ENCODE results near the gene NPTXR. TPM values are rescaled to one million over a fixed set of nuclear protein-coding genes. Genes with fewer than 3 reads are reported as not detected.

NPTXR gene
- total RNA-seq, 1 experiment from 2014 or later, result 129 TPM

DNA sequence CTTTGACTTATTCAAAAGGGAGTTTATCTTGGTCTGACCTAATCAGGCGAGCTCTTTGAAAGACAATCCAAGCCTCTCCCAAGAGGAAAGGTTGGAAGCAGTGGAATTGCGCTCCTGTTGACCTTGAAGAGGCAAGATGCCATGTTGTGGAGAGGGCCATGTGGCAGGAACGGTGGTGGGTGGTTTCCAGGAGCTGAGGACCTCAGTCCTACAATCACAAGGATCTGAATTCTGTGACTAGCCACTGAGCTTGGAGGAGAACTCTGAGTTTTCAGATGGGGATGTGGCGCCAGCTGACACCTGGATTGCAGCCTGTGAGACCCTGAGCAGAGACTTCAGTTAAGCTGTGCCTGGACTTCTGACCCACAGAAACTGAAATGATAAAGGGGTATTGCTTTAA is 34.2 kb upstream of the NPTXR start:
- Histone ChIP-seq H3K4me3 (ENCODE audit: low read depth, low read length, poor library complexity, severe bottlenecking) (no peak overlapping the region), H3K27me3 (replicated peaks; ENCODE audit: insufficient read depth, low read depth, low read length, poor library complexity) (no peaks in the 10 kb centered on the region), H3K27ac (ENCODE audit: low read depth, low read length, poor library complexity, severe bottlenecking) (no peak overlapping the region), H3K4me1 (ENCODE audit: insufficient read depth, low read length, poor library complexity, severe bottlenecking) (peaks cover 8% of the 10 kb centered on the region), H3K36me3 (ENCODE audit: insufficient read depth, low read length, poor library complexity, severe bottlenecking) (no peaks in the 10 kb centered on the region), H3K9me3 (ENCODE audit: low read depth, low read length, poor library complexity, severe bottlenecking) (no peaks in the 10 kb centered on the region)
- ChIA-PET POLR2A (ENCODE audit: low non-redundant PET) (no interaction called here), CTCF (no interaction called here)
- no TSS peak for BruUV-seq (replicated peaks)
- no peak for TF ChIP-seq EZH2 (IDR thresholded peaks at IDR 0.05; ENCODE audit: borderline replicate concordance, low read depth, low read length, poor library complexity, severe bottlenecking)
- TF ChIP-seq, protein P1, sequence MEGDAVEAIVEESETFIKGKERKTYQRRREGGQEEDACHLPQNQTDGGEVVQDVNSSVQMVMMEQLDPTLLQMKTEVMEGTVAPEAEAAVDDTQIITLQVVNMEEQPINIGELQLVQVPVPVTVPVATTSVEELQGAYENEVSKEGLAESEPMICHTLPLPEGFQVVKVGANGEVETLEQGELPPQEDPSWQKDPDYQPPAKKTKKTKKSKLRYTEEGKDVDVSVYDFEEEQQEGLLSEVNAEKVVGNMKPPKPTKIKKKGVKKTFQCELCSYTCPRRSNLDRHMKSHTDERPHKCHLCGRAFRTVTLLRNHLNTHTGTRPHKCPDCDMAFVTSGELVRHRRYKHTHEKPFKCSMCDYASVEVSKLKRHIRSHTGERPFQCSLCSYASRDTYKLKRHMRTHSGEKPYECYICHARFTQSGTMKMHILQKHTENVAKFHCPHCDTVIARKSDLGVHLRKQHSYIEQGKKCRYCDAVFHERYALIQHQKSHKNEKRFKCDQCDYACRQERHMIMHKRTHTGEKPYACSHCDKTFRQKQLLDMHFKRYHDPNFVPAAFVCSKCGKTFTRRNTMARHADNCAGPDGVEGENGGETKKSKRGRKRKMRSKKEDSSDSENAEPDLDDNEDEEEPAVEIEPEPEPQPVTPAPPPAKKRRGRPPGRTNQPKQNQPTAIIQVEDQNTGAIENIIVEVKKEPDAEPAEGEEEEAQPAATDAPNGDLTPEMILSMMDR (conservative IDR thresholded peaks at IDR 0.05; ENCODE audit: low read depth, low read length), result no peak
- intact Hi-C loops (cut with micrococcal nuclease; ENCODE audit: unreplicated experiment), result loop anchor here (10.0 kb wide), 1 partner anchor 427 kb away; no protein-coding TSS in a partner anchor
- no peak for DNase-seq (ENCODE audit: low spot score)

DNA sequence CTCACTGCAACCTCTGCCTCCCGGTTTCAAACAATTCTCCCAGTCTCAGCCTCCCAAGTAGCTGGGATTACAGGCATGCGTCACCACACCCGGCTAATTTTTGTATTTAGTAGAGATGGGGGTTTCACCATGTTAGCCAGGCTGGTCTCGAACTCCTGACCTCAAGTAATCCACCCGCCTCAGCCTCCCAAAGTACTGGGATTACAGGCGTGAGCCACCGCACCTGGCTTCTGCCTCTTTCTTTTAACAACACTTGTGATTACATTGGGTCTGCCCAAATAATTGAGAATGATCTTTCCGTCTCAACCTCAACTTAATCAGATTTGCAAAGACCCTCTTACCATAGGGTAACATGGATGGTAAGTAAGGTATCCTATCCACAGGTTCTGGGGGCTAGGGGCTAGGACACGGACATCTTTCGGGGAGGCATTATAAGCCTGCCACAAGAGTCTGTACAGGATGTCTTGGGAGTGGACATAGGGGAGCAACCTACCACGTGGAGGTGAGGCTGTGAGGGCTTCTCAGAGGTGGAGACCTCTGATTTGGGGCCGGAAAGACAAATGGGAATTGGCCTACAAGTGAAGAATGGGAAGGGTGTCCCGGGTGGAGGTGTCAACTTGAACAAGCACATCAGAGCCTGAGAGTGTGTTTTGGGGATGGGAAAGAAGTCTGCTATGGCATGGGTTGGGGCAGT is 30.8 kb upstream of the NPTXR start:
- Histone ChIP-seq H3K4me3 (ENCODE audit: low read depth, low read length, poor library complexity, severe bottlenecking) (no peak overlapping the region), H3K4me1 (ENCODE audit: insufficient read depth, low read length, poor library complexity, severe bottlenecking) (peaks cover 18% of the 10 kb centered on the region), H3K27ac (ENCODE audit: low read depth, low read length, poor library complexity, severe bottlenecking) (no peak overlapping the region), H3K9me3 (ENCODE audit: low read depth, low read length, poor library complexity, severe bottlenecking) (no peaks in the 10 kb centered on the region), H3K36me3 (ENCODE audit: insufficient read depth, low read length, poor library complexity, severe bottlenecking) (peaks cover 5% of the 10 kb centered on the region), H3K27me3 (replicated peaks; ENCODE audit: insufficient read depth, low read depth, low read length, poor library complexity) (no peaks in the 10 kb centered on the region)
- CTCF ChIA-PET, result no interaction called here
- no peak for DNase-seq (ENCODE audit: low spot score)
- POLR2A ChIA-PET (ENCODE audit: low non-redundant PET), result no interaction called here
- no TSS peak for BruUV-seq (replicated peaks)
- intact Hi-C loops (cut with micrococcal nuclease; ENCODE audit: unreplicated experiment), result loop anchor here (5.0 to 10.0 kb wide), 2 partner anchors 243 to 430 kb away; no protein-coding TSS in a partner anchor
- TF ChIP-seq, protein P1 (conservative IDR thresholded peaks at IDR 0.05; ENCODE audit: low read depth, low read length), result no peak
- TF ChIP-seq EZH2 (IDR thresholded peaks at IDR 0.05; ENCODE audit: borderline replicate concordance, low read depth, low read length, poor library complexity, severe bottlenecking), result no peak

DNA sequence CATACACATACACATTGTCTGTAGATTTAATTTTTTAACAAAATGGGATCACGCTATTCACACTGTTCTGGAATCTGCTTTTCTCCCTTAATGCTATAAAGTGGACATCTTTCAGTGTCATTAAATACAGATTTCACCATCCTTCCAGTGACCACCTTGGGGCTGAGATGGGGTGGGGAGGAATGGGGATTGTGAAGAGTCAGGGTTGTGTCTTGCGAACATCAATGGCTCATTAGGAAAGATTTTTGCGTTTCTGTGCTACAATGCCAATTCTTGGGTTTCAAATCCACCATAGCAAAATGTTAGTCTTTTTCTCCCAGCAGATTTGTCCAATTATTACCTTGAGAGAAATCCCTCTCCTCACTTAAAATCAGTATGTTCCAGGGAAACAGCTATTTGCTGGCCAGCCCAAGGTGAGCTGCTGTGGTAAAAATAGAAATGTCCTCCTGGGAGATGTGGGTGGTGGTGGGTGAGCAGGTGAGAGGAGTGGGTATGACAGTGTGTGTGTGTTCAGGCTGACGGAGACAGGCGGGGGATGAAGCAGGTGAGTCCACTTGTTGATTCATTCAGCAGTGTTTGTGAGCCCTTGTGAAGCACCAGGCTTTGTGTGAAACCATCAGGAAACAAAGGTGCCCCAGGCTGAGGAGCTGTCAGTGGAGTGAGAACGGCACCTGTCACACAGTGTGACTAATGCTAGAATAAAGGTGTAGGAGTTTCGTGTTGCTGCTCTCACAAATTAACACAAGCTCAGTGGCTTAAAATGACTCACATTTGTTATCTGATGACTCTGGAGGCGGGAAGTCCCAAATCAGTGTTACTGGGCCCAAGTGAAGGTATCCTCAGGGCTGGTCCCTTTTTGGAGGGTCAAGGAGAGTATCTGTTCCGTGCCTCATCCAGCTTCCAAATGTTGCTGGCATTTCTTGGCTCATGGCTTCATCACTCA is 29.9 kb upstream of the NPTXR start:
- Histone ChIP-seq H3K36me3 (ENCODE audit: insufficient read depth, low read length, poor library complexity, severe bottlenecking) (peaks cover 14% of the 10 kb centered on the region), H3K4me1 (ENCODE audit: insufficient read depth, low read length, poor library complexity, severe bottlenecking) (peaks cover 22% of the 10 kb centered on the region), H3K27me3 (replicated peaks; ENCODE audit: insufficient read depth, low read depth, low read length, poor library complexity) (no peaks in the 10 kb centered on the region), H3K9me3 (ENCODE audit: low read depth, low read length, poor library complexity, severe bottlenecking) (no peaks in the 10 kb centered on the region), H3K4me3 (ENCODE audit: low read depth, low read length, poor library complexity, severe bottlenecking) (peak overlapping the region; percentile 86), H3K27ac (ENCODE audit: low read depth, low read length, poor library complexity, severe bottlenecking) (no peak overlapping the region)
- no peak for DNase-seq (ENCODE audit: low spot score)
- no TSS peak for BruUV-seq (replicated peaks)
- intact Hi-C loops (cut with micrococcal nuclease; ENCODE audit: unreplicated experiment), result loop anchor here (5.0 to 10.0 kb wide), 2 partner anchors 244 to 431 kb away; no protein-coding TSS in a partner anchor
- CTCF ChIA-PET, result no interaction called here
- POLR2A ChIA-PET (ENCODE audit: low non-redundant PET), result no interaction called here
- no peak for TF ChIP-seq EZH2 (IDR thresholded peaks at IDR 0.05; ENCODE audit: borderline replicate concordance, low read depth, low read length, poor library complexity, severe bottlenecking)
- TF ChIP-seq, protein P1 (conservative IDR thresholded peaks at IDR 0.05; ENCODE audit: low read depth, low read length), result no peak
